ENCODE results near the gene MMD.
"Not testable (repeated sequence)": the region's sequence is repeated elsewhere in the genome, so short reads cannot be mapped to it uniquely, and the experiment has no call there.

The MMD gene, protein sequence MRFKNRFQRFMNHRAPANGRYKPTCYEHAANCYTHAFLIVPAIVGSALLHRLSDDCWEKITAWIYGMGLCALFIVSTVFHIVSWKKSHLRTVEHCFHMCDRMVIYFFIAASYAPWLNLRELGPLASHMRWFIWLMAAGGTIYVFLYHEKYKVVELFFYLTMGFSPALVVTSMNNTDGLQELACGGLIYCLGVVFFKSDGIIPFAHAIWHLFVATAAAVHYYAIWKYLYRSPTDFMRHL

DNA sequence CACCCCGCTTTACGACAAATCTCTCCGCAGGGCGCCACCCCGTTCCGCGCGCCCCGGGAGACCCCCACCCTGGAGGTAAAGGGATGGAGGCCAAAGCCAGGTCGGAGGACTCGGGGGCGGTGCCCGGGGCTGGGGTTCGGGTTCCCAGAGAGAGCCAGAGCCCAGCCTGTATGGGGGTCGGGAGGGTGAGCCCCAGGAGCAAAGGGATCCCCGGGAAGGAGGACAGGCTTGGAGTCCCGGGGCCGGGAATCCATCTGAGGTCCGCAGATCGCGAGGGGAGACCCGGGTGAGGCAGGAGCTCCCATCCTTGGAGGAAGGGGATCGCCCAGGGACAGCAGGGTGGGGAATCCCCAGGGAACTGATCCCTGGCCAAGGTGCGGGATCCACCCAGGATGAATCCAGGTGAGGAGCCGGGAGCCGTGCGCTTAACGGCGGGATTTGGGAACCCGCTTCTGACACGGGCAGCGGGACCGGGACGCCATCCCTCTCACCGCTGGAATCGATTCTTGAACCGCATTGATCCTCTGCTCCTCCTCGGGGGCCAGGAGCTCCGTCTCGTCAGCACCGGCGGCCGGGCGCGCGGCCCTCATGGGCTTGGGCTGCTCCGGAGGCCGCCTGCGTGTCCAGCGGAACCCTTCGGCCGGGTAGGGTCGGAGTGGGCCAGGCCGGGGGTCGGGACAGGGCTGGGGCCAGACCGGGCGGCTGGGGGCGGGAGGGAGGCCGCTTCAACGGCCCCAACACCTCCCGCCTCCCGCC lies at the start of gene MMD:
Gene MMD (minus strand): TSS at position 657 of the 756 bp plus-strand sequence. CDS start 140 bp downstream, at position 517.
- no peak for DNase-seq (ENCODE audit: low read depth)

- DNase-seq (ENCODE audit: low read depth) = no peak
Observed at GRCh38 chr17:55466671-55467070, 45.0 kb upstream of the MMD start.

- DNase-seq (ENCODE audit: low read depth) = not testable (repeated sequence)
Observed at GRCh38 chr17:55465771-55466170, 44.1 kb upstream of the MMD start.

- DNase-seq (ENCODE audit: low read depth) = no peak
Observed at GRCh38 chr17:55463600-55463999, 42.0 kb upstream of the MMD start.

DNA sequence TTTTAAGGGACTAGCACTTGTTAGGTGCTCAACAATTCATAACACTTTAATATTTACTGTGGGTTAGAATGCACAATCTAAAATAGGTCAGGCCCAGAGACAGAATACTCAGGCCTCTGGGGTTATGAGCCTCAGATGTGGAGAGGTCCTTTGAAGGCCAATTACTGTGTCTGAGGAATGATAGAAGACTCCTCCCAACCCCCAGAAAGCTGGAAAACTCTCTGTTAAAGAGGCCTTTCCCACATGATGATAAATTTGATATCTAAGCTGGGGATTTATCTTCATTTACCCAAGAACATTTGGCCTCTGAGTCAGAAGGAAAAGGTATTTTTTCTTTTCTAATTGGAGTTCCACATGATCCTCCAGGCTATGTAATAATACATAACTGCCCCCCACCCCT lies 41.1 kb upstream of the MMD start:
- no peak for DNase-seq (ENCODE audit: low read depth)

DNA sequence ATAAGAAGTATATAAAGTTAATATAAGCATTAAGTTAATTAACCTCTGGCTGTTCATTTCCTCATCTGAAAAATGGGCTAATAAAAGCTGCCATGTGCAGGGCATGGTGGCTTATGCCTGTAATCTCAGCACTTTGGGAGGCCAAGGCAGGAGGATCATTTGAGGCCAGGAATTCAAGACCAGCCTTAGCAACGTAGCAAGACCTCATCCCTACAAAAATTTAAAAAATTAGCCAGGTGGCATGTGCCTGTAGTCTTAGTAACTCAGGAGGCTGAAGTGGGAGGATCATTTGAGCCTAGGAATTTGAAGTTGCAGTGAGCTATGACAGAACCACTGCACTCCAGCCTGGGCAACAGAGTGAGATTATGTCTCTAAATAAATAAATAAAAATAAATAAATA lies 40.6 kb upstream of the MMD start:
- no peak for DNase-seq (ENCODE audit: low read depth)

- peak; percentile 33 for DNase-seq (ENCODE audit: low read depth)
Observed at GRCh38 chr17:55458978-55459377, 37.3 kb upstream of the MMD start.

- no peak for DNase-seq (ENCODE audit: low read depth)
Observed at GRCh38 chr17:55458287-55458900, 36.8 kb upstream of the MMD start.

GRCh38 chr17:55456307-55457240 lies 34.9 kb upstream of the MMD start:
- DNase-seq (ENCODE audit: low read depth) = no peak

- no peak for DNase-seq (ENCODE audit: low read depth)
Observed at GRCh38 chr17:55454906-55455474, 33.4 kb upstream of the MMD start.

GRCh38 chr17:55453839-55454557 lies 32.4 kb upstream of the MMD start:
- DNase-seq (ENCODE audit: low read depth) = no peak

DNA sequence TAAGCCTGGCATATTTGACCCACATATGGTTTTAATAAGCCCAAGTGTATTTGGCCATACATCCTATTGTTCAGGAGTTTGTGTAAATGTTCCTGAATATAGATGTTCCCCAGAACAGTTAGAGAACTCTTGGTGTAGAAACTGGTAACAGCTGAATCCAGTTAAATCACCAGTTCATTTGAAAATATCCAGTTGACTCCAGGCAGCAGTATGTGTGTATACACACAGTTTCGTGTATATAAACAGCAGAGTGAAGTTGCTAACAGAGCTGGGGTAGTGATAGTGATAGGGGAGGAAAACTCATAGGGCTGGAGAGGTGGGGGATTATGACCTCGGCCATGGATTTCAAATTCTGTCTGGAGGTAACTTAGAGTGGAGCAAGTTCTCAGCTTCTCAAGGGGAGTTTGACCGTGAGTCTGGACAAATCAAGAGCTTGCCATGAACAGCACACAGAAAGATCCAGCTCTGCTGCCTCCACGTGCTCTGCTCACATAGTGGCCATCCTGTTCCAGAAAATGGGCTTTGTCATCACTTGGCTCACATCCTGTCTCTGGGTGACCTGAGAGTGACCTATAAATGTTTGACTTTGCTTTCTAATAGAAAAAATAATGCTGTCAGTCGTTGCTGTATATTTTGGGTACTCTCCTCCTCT lies 30.6 kb upstream of the MMD start:
- DNase-seq (ENCODE audit: low read depth) = no peak

DNA sequence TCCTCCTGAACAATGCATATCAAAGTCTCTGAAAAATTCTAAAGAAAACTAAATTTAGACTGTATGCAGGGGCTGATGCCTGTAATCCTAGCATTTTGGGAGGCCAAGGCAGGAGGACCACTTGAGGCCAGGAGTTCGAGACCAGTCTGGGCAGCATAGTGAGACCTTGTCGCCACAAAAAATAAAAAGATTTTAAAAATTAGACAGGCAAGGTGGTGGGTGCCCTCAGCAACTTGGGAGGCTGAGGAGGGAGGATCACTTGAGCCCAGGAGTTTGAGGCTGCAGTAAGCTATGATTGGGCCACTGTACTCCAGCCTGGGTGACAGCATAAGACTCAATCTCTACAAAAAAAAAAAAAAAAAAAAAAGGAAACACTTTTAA lies 30.1 kb upstream of the MMD start:
- no peak for DNase-seq (ENCODE audit: low read depth)

DNA sequence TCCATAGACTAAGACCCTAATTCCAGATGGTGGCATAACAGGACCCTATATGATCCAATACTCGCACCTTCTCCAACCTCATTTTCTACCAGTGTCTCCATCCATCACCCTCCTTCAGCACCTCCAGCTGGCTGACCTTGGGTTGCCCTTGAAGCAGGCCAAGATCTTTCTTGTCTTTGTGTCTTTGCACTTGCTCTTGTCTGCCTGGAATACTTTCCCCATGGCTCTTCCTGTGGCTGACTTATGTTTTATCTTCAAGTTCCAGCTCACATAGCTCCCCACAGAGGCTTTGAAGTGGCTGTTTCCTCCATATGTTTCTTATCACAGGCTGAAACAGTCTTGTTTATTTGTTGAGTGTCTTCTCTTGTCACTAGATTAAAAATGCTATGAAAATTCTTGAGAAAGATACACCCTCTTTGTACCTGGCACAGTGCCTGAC lies 29.6 kb upstream of the MMD start:
- no peak for DNase-seq (ENCODE audit: low read depth)

- DNase-seq (ENCODE audit: low read depth) = no peak
Observed at GRCh38 chr17:55450232-55450825, 28.7 kb upstream of the MMD start.

- DNase-seq (ENCODE audit: low read depth) = no peak
Observed at GRCh38 chr17:55448681-55449080, 27.0 kb upstream of the MMD start.

GRCh38 chr17:55446581-55447205 lies 25.1 kb upstream of the MMD start:
- DNase-seq (ENCODE audit: low read depth) = no peak

DNA sequence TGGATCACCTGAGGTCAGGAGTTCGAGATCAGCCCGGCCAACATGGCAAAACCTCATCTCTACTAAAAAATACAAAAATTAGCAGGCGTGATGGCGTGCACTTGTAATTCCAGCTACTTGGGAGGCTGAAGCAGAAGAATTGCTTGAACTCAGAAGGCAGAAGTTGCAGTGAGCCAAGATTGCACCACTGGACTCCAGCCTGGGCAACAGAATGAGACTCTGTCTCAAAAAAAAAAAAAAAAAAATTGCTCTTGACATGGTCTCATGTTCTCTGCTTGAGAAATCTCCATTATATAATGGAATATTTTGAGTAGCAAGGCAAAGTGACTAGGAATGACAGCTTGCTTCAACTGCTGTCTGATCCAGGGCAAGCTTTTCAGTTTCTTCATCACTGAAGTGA lies 24.4 kb upstream of the MMD start:
- not testable (repeated sequence) for DNase-seq (ENCODE audit: low read depth)

Measured in activated T-helper 9 cell treated with anti-CD3 and anti-CD28 coated beads, Interleukin-2, amount 50 U/mL, for 16 hours (primary cell).